Muscle layer of colon (tissue), 2 donors: ENCODE data around the gene GRIK3.

Source experiments
- H3K27ac ChIP-seq: one replicate; pipeline ENCODE4 v1.7.0; 2013; ENCODE audit warnings: low read depth, mild to moderate bottlenecking, low read length, moderate library complexity
- H3K27me3 ChIP-seq, 2 donors: one replicate each; pipeline ENCODE4 v1.7.0; 2013; ENCODE audit warnings: low read length in 2 of 2, mild to moderate bottlenecking in 2 of 2; ENCODE audit not compliant: insufficient read depth in 2 of 2, control insufficient read depth in 1 of 2
- H3K36me3 ChIP-seq: one replicate; pipeline ENCODE4 v1.7.0; 2013; ENCODE audit warnings: mild to moderate bottlenecking, low read length; ENCODE audit not compliant: insufficient read depth
- H3K4me1 ChIP-seq: one replicate; pipeline ENCODE4 v1.7.0; 2013; ENCODE audit warnings: mild to moderate bottlenecking, low read length; ENCODE audit not compliant: insufficient read depth
- H3K4me3 ChIP-seq, 2 donors: one replicate each; pipeline ENCODE4 v1.7.0; 2013; ENCODE audit warnings: low read length in 2 of 2, low read depth in 1 of 2, mild to moderate bottlenecking in 1 of 2, moderate library complexity in 1 of 2
- H3K9ac ChIP-seq: one replicate; pipeline ENCODE4 v1.7.0; 2013; ENCODE audit warnings: low read length
- H3K9me3 ChIP-seq: one replicate; pipeline ENCODE4 v1.7.0; 2013; ENCODE audit warnings: mild to moderate bottlenecking, low read length
- donor health status: abdominal sarcoma.
- donor health status: Adenocarcinoma of cecum.

Gene GRIK3

GRCh38 chr1:37032660-37033354 lies 1.5 kb downstream of the GRIK3 start:
- H3K36me3 ChIP-seq: no peaks in the 10 kb centered on the region
- H3K4me3 ChIP-seq: no peak overlapping the region
- no peaks in the 10 kb centered on the region for H3K9me3 ChIP-seq
- peaks cover 30 to 68% of the 10 kb centered on the region in 2 donors for H3K27me3 ChIP-seq
- H3K9ac ChIP-seq: no peak overlapping the region
- no peak overlapping the region for H3K27ac ChIP-seq
- no peaks in the 10 kb centered on the region for H3K4me1 ChIP-seq

GRCh38 chr1:37031871-37032270 lies 2.4 kb downstream of the GRIK3 start:
- H3K4me3 ChIP-seq: no peak overlapping the region
- H3K27me3 ChIP-seq: peaks cover 30 to 59% of the 10 kb centered on the region in 2 donors
- H3K9me3 ChIP-seq: no peaks in the 10 kb centered on the region
- no peaks in the 10 kb centered on the region for H3K36me3 ChIP-seq
- no peak overlapping the region for H3K27ac ChIP-seq
- no peaks in the 10 kb centered on the region for H3K4me1 ChIP-seq
- no peak overlapping the region for H3K9ac ChIP-seq

GRCh38 chr1:37031429-37031828 lies 2.9 kb downstream of the GRIK3 start:
- H3K27me3 ChIP-seq: peaks cover 29 to 55% of the 10 kb centered on the region in 2 donors
- H3K4me3 ChIP-seq: no peak overlapping the region
- no peaks in the 10 kb centered on the region for H3K4me1 ChIP-seq
- no peaks in the 10 kb centered on the region for H3K9me3 ChIP-seq
- H3K27ac ChIP-seq: no peak overlapping the region
- H3K9ac ChIP-seq: no peak overlapping the region
- no peaks in the 10 kb centered on the region for H3K36me3 ChIP-seq

GRCh38 chr1:37028981-37029617 lies 5.2 kb downstream of the GRIK3 start:
- no peaks in the 10 kb centered on the region for H3K36me3 ChIP-seq
- H3K4me3 ChIP-seq: no peak overlapping the region
- no peaks in the 10 kb centered on the region for H3K9me3 ChIP-seq
- no peak overlapping the region for H3K9ac ChIP-seq
- no peak overlapping the region for H3K27ac ChIP-seq
- H3K27me3 ChIP-seq: peaks cover 12 to 34% of the 10 kb centered on the region in 2 donors
- H3K4me1 ChIP-seq: no peaks in the 10 kb centered on the region

- peaks cover 0 to 3% of the 10 kb centered on the region in 2 donors for H3K27me3 ChIP-seq
- H3K27ac ChIP-seq: no peak overlapping the region
- H3K9ac ChIP-seq: no peak overlapping the region
- no peaks in the 10 kb centered on the region for H3K9me3 ChIP-seq
- H3K36me3 ChIP-seq: no peaks in the 10 kb centered on the region
- no peak overlapping the region for H3K4me3 ChIP-seq
- H3K4me1 ChIP-seq: no peaks in the 10 kb centered on the region
Observed at GRCh38 chr1:37021502-37021901, 12.8 kb downstream of the GRIK3 start.

GRCh38 chr1:37020653-37021277 lies 13.6 kb downstream of the GRIK3 start:
- no peaks in the 10 kb centered on the region for H3K9me3 ChIP-seq
- H3K36me3 ChIP-seq: no peaks in the 10 kb centered on the region
- H3K27ac ChIP-seq: no peak overlapping the region
- H3K4me1 ChIP-seq: no peaks in the 10 kb centered on the region
- peaks cover 0 to 3% of the 10 kb centered on the region in 2 donors for H3K27me3 ChIP-seq
- no peak overlapping the region for H3K9ac ChIP-seq
- H3K4me3 ChIP-seq: no peak overlapping the region

- no peak overlapping the region for H3K4me3 ChIP-seq
- H3K9ac ChIP-seq: no peak overlapping the region
- H3K27me3 ChIP-seq: peaks cover 0 to 3% of the 10 kb centered on the region in 2 donors
- no peaks in the 10 kb centered on the region for H3K36me3 ChIP-seq
- H3K27ac ChIP-seq: no peak overlapping the region
- no peaks in the 10 kb centered on the region for H3K9me3 ChIP-seq
- H3K4me1 ChIP-seq: no peaks in the 10 kb centered on the region
Observed at GRCh38 chr1:37018510-37018909, 15.8 kb downstream of the GRIK3 start.

- Histone ChIP-seq H3K9ac (no peak overlapping the region), H3K4me1 (no peaks in the 10 kb centered on the region), H3K9me3 (no peaks in the 10 kb centered on the region), H3K4me3 (no peak overlapping the region), H3K27ac (no peak overlapping the region), H3K27me3 (peaks cover 0 to 3% of the 10 kb centered on the region in 2 donors), H3K36me3 (no peaks in the 10 kb centered on the region)
Observed at GRCh38 chr1:37017720-37018119, 16.6 kb downstream of the GRIK3 start.

GRCh38 chr1:37016121-37016520 lies 18.2 kb downstream of the GRIK3 start:
- Histone ChIP-seq H3K27ac (no peak overlapping the region), H3K36me3 (no peaks in the 10 kb centered on the region), H3K4me3 (no peak overlapping the region), H3K27me3 (peaks cover 0 to 3% of the 10 kb centered on the region in 2 donors), H3K9ac (no peak overlapping the region), H3K9me3 (no peaks in the 10 kb centered on the region), H3K4me1 (no peaks in the 10 kb centered on the region)

GRCh38 chr1:37015713-37016112 lies 18.6 kb downstream of the GRIK3 start:
- H3K27ac ChIP-seq: no peak overlapping the region
- H3K27me3 ChIP-seq: peaks cover 0 to 2% of the 10 kb centered on the region in 2 donors
- no peaks in the 10 kb centered on the region for H3K9me3 ChIP-seq
- no peak overlapping the region for H3K4me3 ChIP-seq
- H3K9ac ChIP-seq: no peak overlapping the region
- H3K36me3 ChIP-seq: no peaks in the 10 kb centered on the region
- H3K4me1 ChIP-seq: no peaks in the 10 kb centered on the region

- Histone ChIP-seq H3K9ac (no peak overlapping the region), H3K9me3 (no peaks in the 10 kb centered on the region)
Observed at GRCh38 chr1:37012226-37012625, 22.1 kb downstream of the GRIK3 start.

More at GRCh38 chr1:37012226-37012625, 22.1 kb downstream of the GRIK3 start:
- Histone ChIP-seq H3K4me3 (no peak overlapping the region), H3K36me3 (no peaks in the 10 kb centered on the region), H3K4me1 (no peaks in the 10 kb centered on the region), H3K27me3 (no peaks in the 10 kb centered on the region), H3K27ac (no peak overlapping the region)
